Placental epithelial cell (primary cell): ENCODE measurements around the gene GMNC. TPM values are rescaled to one million over a fixed set of nuclear protein-coding genes. Genes with fewer than 3 reads are reported as not detected.

Experiments
- total RNA-seq: library from RNA; depleted of rRNA; stranded (reverse); fragments of >200 nt; gene quantifications from 2 replicates; pipeline ENCODE4 v1.2.3, GENCODE V29; 2012

Gene GMNC, protein sequence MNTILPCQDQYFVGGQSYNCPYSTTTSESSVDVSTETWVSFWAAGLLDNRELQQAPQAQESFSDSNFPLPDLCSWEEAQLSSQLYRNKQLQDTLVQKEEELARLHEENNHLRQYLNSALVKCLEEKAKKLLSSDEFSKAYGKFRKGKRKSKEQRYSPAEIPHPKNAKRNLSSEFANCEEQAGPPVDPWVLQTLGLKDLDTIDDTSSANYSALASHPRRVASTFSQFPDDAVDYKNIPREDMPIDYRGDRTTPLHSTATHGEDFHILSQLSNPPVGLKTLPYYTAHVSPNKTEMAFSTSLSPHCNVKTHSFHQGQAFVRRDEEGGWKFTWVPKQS
- total RNA-seq: under 0.01 TPM in 1 of 2 replicates, not detected in the other

DNA sequence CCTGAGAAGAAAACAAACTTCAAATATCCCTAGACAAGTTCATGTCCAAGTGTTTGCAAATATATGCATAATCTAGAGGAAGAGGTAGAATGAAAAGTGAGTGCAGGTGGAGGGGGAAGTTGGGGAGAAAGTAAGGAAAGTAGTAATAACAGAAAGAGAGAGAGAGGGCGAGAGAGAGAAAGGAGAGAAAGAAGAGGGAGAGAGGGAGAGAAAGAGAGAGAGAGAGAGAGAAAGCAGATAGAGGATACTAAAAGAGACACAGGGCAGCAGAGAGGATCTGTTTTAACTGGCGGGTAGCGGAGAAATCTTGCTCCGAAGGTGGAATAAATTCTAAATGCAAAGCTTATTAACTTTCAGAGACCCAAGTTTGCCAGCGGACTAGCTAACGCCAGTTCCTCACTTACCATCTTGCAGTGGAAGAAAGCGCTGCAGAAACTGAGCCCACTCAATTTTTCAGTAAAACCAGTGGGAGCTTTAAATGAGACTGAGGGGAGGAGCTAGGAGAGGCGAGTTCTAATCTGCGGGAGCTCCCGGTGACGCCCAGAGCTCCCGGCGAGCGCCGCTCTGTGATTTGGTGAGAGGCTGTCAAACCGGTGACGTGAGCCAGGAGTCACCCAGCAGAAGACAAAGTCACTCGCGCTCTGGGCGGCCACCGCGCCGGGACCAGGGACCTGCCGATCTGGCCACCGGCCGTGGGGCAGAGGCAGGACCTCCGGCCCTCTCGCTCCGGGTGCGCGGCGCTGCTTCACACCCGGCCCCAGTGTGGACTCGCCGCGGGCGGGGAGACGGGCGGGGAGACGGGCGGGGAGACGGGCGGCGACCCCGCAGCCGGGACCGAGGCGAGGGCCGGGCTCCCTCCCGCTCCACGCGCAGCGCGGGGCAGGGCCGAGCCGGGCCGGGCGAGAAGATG, at the start of gene GMNC:
Gene GMNC, minus strand, starts transcription at position 486 of the 910 bp plus-strand sequence. Its CDS starts 79 bp downstream, at position 407.

